ENCODE data around the gene CCK.
"Not testable (repeated sequence)": the region's sequence is repeated elsewhere in the genome, so short reads cannot be mapped to it uniquely, and the experiment has no call there.

The CCK gene

GRCh38 chr3:42266085-42266484 lies at the start of gene CCK:
Gene CCK (minus strand): TSS chr3:42266185. CDS start chr3:42263630, 2,555 bp downstream.
- DNase-seq: no peak

GRCh38 chr3:42314411-42314810 lies 48.4 kb upstream of the CCK start:
- no peak for DNase-seq

GRCh38 chr3:42308651-42309050 lies 42.7 kb upstream of the CCK start:
- DNase-seq: no peak

GRCh38 chr3:42306499-42306898 lies 40.5 kb upstream of the CCK start:
- no peak for DNase-seq

- DNase-seq: no peak
Measured at GRCh38 chr3:42302924-42303634, 37.1 kb upstream of the CCK start.

- no peak for DNase-seq
Measured at GRCh38 chr3:42301446-42302175, 35.6 kb upstream of the CCK start.

- DNase-seq: no peak
Measured at GRCh38 chr3:42300778-42301177, 34.8 kb upstream of the CCK start.

- peak; percentile 9 for DNase-seq
Measured at GRCh38 chr3:42300013-42300412, 34.0 kb upstream of the CCK start.

GRCh38 chr3:42298259-42298658 lies 32.3 kb upstream of the CCK start:
- DNase-seq: no peak

- no peak for DNase-seq
Measured at GRCh38 chr3:42292009-42292408, 26.0 kb upstream of the CCK start.

GRCh38 chr3:42290966-42291714 lies 25.2 kb upstream of the CCK start:
- peak; percentile 8 for DNase-seq

- no peak for DNase-seq
Measured at GRCh38 chr3:42289026-42289425, 23.0 kb upstream of the CCK start.

- DNase-seq: no peak
Measured at GRCh38 chr3:42288385-42288784, 22.4 kb upstream of the CCK start.

- not testable (repeated sequence) for DNase-seq
Measured at GRCh38 chr3:42287423-42287822, 21.4 kb upstream of the CCK start.

GRCh38 chr3:42277676-42278075 lies 11.7 kb upstream of the CCK start:
- DNase-seq: no peak

- DNase-seq: no peak
Measured at GRCh38 chr3:42276141-42277132, 10.5 kb upstream of the CCK start.

GRCh38 chr3:42275217-42275616 lies 9.2 kb upstream of the CCK start:
- DNase-seq: no peak

GRCh38 chr3:42274266-42274665 lies 8.3 kb upstream of the CCK start:
- DNase-seq: no peak

- no peak for DNase-seq
Measured at GRCh38 chr3:42273361-42273760, 7.4 kb upstream of the CCK start.

- no peak for DNase-seq
Measured at GRCh38 chr3:42271786-42272185, 5.8 kb upstream of the CCK start.

GRCh38 chr3:42270561-42270960 lies 4.6 kb upstream of the CCK start:
- no peak for DNase-seq

- no peak for DNase-seq
Measured at GRCh38 chr3:42269647-42270046, 3.7 kb upstream of the CCK start.

GRCh38 chr3:42267878-42268277 lies 1.9 kb upstream of the CCK start:
- no peak for DNase-seq
